NCI-H2227 (cell line): ENCODE results near the gene HEPN1.

Experiments used
- DNase-seq: peaks from one replicate; lab custom pipeline; 2025; ENCODE audit not compliant: unreplicated experiment; lab: John Stamatoyannopoulos, UW

The HEPN1 gene

GRCh38 chr11:124918950-124919349 lies at the start of gene HEPN1:
HEPN1 (plus strand) TSS chr11:124919250.
- DNase-seq: no peak

GRCh38 chr11:124869331-124869730 lies 49.7 kb upstream of the HEPN1 start:
- no peak for DNase-seq

DNA sequence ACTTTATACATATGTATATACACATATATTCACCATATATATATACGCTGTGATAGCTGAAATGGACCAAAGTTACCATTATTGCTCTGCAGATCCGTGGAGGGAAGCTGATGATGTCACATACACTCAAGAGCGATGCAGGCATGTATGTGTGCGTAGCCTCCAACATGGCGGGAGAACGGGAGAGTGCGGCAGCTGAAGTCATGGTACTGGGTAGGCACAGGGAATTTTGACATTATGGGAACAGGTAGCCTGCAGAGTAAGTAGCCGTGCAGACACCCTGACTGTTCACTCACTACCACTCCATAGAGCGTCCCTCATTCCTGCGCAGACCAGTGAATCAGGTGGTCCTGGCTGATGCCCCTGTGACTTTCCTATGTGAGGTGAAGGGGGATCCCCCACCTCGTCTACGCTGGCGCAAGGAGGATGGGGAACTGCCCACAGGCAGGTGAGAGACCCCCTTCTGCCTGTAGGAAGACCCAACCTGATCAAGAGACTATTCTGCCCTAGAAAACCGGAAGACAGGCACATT lies 49.1 kb upstream of the HEPN1 start:
- DNase-seq: no peak

GRCh38 chr11:124870430-124870829 lies 48.6 kb upstream of the HEPN1 start:
- DNase-seq: no peak

DNA sequence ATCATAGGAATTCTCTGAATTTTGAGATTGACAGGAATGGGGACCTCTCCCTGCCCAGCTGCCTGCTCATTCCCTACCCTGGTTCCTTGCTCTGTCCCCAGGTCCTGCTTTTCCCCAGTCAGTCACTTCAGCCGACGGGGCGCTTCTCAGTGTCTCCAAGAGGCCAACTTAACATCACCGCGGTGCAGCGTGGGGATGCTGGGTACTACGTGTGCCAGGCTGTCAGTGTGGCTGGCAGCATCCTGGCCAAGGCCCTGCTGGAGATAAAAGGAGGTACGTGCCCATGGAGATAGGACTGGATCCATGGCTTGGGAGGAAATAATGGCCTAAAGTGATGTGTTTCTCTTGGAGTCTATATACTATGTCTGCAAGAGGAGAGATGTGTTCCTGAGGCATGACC lies 46.8 kb upstream of the HEPN1 start:
- no peak for DNase-seq

GRCh38 chr11:124872741-124873140 lies 46.3 kb upstream of the HEPN1 start:
- DNase-seq: no peak

- no peak for DNase-seq
These were observed 45.1 kb upstream of the HEPN1 start for GRCh38 chr11:124873951-124874350.

DNA sequence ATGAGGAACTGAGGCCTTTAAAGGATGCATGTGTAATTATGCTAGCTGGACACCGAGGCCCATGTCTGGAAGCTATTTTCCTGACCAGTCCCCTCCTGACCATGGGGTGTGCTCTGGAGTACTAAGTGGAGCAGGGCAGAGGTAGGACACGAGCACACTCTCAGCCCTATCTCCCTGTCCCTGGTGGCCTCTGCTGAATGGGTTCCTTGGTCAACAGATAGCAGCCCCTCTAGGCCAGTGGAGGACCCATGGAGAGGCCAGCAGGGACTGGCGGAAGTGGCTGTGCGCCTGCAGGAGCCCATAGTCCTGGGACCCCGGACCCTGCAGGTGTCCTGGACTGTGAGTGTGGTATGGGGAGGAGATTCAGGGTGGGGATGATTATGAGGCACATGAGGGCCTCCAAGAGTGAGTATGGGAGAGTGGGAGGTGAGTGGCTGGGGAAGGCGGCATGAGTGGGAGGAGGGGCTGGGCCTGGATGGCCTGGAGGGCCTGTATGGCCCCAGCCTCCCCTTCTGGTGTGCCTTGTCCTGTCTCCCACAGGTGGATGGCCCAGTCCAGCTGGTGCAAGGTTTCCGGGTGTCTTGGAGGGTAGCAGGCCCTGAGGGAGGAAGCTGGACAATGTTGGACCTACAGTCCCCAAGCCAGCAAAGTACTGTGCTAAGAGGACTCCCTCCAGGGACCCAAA lies 44.3 kb upstream of the HEPN1 start:
- DNase-seq: no peak

DNA sequence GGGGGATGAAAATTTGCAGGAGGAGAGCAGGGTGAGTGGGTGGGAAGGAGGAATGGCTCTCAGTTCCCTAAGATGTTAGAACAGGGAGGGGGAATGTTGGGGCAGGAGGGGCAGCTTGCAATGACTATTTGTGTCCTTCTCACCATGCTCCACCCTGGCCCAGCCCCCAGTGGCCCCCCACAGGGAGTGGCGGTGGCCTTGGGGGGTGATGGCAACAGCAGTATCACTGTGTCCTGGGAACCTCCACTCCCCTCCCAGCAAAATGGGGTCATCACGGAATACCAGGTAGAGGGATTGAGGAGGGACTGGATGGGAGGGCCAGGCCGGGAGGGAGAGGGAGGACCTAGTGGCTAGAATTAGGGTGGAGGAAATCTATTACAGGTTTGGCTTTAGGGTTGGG lies 43.6 kb upstream of the HEPN1 start:
- no peak for DNase-seq

DNA sequence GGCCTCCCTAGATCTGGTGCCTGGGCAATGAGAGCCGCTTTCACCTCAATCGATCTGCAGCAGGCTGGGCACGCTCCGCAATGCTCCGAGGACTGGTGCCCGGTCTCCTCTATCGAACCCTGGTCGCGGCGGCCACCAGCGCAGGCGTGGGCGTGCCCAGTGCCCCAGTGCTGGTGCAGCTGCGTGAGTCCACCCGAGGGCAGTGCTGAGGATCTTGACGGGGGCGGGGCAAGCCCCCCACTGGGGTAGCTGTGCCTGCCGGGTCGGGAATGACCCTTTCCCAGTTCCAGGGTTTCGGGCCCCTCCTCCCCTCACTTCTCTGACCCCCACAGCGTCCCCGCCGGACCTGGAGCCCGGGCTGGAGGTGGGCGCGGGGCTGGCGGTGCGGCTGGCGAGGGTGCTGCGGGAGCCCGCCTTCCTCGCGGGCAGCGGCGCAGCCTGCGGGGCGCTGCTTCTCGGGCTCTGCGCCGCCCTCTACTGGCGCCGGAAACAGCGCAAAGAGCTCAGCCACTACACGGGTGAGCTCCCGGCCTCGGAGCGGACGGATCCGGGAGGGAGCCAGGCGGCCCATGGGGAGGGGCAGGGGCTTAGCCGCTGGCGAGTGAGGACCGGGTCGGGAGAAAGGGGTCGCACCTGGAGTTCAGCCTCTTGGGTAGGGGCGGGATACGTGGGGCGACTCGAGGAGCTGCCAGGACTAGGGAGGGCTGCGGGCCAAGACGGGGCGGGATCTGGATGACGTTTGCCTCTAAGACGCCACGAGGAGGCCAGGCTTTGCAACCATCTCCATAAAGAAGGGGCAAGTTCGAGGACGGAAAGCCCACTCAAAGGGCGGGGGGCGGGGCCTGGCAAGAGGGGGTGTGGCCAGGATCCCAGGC lies 42.9 kb upstream of the HEPN1 start:
- DNase-seq: peak; percentile 94

DNA sequence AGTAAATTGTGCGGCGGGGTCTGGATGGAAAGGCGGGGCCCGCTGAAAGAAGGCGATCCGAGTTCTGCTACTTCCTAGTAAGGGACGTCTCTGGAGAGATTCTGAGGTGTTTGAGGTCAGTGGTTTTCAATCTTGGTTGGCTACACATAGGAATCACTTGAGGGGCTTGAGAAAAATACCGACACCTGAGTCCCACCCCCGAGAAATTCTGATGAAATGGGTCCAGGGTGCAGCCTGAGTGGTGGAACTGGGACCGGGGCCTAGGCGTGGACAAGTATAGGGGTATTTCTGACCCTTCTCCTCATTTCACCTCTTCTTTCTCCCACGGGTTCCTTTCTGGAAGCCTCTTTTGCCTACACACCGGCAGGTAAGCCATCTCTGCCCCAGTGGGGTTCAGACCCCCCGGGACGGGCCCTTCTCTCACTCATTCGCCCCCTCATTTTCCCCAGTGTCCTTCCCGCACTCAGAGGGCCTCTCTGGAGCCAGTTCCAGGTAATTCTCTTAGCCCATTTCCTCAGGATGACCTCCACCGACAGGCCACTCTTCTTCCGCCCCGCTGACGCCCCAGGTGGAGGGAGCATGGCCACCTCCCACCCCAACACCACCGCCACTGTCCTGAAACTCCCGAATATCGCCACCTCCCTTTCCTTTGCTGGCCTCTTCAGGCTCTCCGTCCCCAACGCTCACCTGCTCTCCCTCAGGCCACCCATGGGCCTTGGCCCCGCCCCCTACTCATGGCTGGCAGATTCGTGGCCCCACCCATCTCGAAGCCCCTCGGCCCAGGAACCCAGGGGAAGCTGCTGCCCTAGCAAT lies 42.0 kb upstream of the HEPN1 start:
- peak; percentile 35 for DNase-seq

DNA sequence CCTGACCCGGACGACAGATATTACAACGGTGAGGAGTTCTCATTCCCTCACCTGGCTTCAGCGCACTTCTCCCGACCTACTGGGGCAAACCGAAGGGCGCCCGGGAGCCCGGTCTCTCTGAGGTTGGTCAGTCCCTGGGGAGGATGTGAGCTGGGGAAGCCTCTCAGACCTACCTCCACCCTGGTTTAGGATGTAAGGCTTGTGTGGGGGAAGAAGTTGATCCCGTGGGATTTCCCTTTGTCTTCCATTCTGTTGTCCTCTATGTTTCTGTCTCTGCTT lies 41.5 kb upstream of the HEPN1 start:
- no peak for DNase-seq

- DNase-seq: no peak
These were observed 40.9 kb upstream of the HEPN1 start for GRCh38 chr11:124877910-124878758.

- DNase-seq: no peak
These were observed 40.1 kb upstream of the HEPN1 start for GRCh38 chr11:124878759-124879492.

DNA sequence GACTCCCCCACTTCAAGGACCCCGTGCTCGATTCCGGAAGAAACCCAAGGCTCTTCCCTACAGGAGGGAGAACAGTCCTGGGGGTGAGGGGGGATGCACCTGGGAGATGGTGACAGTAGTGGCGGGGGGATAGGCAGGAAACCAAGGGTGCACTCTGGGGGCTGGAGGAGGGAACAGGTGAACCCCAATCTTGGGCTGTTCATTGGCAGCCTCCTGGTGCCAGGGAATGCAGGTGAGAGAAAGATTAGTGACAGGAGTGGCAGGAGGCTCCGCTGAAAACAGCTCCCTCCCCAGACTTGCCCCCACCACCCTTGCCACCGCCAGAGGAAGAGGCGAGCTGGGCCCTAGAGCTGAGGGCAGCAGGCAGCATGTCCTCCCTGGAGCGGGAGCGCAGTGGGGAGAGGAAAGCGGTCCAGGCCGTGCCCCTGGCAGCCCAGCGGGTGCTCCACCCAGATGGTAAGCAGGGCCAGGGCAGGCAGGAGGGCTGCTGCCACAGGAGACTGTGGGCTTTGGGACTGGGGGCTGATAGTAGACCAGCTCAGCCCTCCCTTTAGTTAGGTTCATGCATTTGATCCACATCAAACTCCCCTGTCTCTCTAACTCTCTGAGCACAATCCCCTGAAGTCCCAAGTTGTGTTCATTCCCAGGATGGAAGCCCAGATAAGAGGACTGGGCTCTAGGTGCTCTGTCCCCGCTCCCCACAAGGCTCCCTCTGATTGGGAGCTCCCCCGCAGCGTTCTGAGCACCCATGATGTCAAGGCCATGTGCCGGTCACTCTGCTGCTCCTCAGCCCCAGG lies 39.4 kb upstream of the HEPN1 start:
- DNase-seq: no peak

GRCh38 chr11:124880290-124880611 lies 38.8 kb upstream of the HEPN1 start:
- DNase-seq: no peak

DNA sequence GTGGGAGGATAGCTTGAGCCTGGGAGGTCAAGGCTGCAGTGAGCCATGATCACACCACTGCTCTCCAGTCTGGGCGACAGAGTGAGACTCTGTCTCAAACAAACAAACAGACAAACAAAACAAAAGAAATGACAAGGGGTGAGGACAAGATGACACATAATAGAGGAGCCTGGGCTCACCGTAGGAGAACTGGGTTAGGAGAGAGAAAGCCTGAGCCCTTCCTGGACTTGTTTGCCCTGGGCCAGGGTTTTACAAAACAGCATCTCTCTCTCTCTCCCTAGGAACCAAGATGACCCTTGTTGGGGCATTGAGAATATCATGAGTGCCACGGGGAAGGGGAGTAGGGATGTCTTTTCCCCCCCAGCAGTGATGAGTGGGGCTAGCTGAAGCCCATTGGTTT lies 38.1 kb upstream of the HEPN1 start:
- DNase-seq: no peak

DNA sequence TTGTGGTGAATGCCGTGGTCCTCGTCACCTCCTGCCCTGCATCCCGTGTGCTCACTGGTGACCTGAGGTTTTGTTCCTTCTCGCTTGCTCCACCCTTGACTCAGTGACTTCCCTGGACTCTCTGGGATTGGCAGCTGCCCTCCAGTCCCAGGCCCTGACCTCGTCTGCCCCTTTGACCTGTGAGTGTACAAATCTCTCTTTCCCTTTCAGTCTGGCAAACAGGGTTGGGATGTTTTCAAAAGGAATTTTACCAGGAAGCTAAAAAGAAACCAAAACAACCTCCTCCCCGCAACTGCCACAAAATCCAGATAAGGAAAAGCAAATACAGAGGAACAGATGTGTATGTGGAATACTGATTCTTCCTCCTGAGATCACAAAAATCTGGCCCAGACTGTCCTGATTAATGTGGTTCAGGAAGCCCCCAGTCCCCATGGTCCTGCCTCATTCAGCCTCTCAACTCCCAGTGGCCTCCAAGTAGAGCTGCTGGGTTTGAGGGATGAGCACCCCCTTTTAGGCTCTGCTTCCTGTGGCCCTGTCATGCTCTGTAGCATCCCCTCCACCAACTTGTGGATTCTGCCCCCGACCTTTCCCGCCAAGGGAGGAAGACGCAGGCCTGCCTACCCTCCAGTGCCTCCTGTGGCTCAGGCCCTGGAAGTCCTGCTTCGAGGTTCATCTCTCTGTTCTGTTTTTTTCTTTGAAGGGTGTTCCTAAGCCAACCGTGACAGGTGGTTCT lies 36.5 kb upstream of the HEPN1 start:
- no peak for DNase-seq

DNA sequence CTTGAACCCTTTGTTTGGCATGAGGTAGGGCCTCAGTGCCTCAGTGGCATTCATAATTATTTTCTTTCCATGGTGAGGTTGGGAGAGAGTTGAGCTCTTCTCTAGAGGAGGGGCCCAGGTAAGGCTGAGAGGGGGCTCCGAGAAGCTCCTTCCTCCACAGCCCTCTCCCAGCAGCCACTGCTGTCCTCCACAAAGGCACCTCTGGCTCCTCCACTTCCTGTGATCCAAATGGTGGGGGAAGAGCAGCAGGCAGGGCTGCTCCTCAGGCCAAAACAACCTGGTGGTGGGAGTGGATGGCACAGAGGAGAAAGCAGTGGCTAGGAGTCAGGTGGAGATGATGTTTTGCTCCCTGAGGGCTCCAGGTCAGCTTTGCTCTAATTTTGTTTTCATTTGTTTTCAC lies 34.7 kb upstream of the HEPN1 start:
- no peak for DNase-seq
